Transverse colon (tissue), 3 donors: Measurements from ENCODE around the gene LDHB.

Experiments
- CTCF ChIP-seq, 5 experiments: fragments of 200-600 bp in 3 of 5; fragments of 450-650 bp in 2 of 5; sonication (generic) in 3 of 5; IDR thresholded peaks; 1 replicate in 2 of 5; 2 replicates in 3 of 5; pipeline ENCODE4 v1.5.1; 2016 to 2017; ENCODE audit warnings: antibody characterized with exemption in 5 of 5, inconsistent platforms in 3 of 5, mild to moderate bottlenecking in 2 of 5, moderate library complexity in 1 of 5
- POLR2A ChIP-seq: fragments of 450-650 bp; IDR thresholded peaks from one replicate; pipeline ENCODE4 v1.6.1; 2016; ENCODE audit warnings: antibody characterized with exemption, mild to moderate bottlenecking, moderate library complexity

- TF ChIP-seq POLR2A (no peak), CTCF (IDR thresholded peaks at IDR 0.05) (no peak)
These were observed 37.0 kb upstream of the LDHB start for GRCh38 chr12:21694660-21695059.
